H1 (cell line): ENCODE results near the gene EDC3. TPM values are rescaled to one million over a fixed set of nuclear protein-coding genes. Genes with fewer than 3 reads are reported as not detected.

Source experiments
- BRCA1 ChIP-seq: IDR thresholded peaks from 2 replicates; pipeline ENCODE4 v1.6.1; 2012; ENCODE audit warnings: low read depth, low read length, improper control_type of control experiment
- CHD2 ChIP-seq: IDR thresholded peaks from 2 replicates; pipeline ENCODE4 v1.6.1; 2012; ENCODE audit warnings: low read length, improper control_type of control experiment
- CHD7 ChIP-seq: fragments of 300-600 bp; sonication (generic); IDR thresholded peaks from 2 replicates; pipeline ENCODE4 v1.7.1; 2012; ENCODE audit warnings: low read length, moderate library complexity, mild to moderate bottlenecking, inconsistent platforms; ENCODE audit not compliant: insufficient replicate concordance
- EGR1 ChIP-seq: IDR thresholded peaks from 2 replicates; pipeline ENCODE4 v1.6.1; 2011; ENCODE audit warnings: low read depth, low read length, borderline replicate concordance
- GABPA ChIP-seq: IDR thresholded peaks from 2 replicates; pipeline ENCODE4 v1.6.1; 2011; ENCODE audit warnings: mild to moderate bottlenecking, low read length, moderate library complexity, borderline replicate concordance; ENCODE audit not compliant: insufficient read depth
- HDAC2 ChIP-seq, 2 experiments: fragments of 300-600 bp in 1 of 2; sonication (generic) in 1 of 2; IDR thresholded peaks; 2 replicates each; pipeline ENCODE4 v1.6.1; 2011 to 2012; ENCODE audit warnings: low read depth in 2 of 2, low read length in 2 of 2, mild to moderate bottlenecking in 2 of 2, moderate library complexity in 2 of 2, borderline replicate concordance in 1 of 2, inconsistent platforms in 1 of 2
- HDAC6 ChIP-seq: IDR thresholded peaks from one replicate; pipeline ENCODE4 v1.7.1; 2012; ENCODE audit warnings: low read depth, mild to moderate bottlenecking, inconsistent platforms, low read length, moderate library complexity
- JUND ChIP-seq: IDR thresholded peaks from 2 replicates; pipeline ENCODE4 v1.6.1; 2011; ENCODE audit warnings: mild to moderate bottlenecking, improper control_type of control experiment, low read length
- PHF8 ChIP-seq: fragments of 200-600 bp; sonication (generic); conservative IDR thresholded peaks from 2 replicates; pipeline ENCODE4 v1.7.1; 2012; ENCODE audit warnings: low read depth, mild to moderate bottlenecking, inconsistent platforms, low read length, moderate library complexity
- SIN3A ChIP-seq, 2 experiments: IDR thresholded peaks in 1 of 2; conservative IDR thresholded peaks in 1 of 2; 2 replicates each; pipeline ENCODE4 v1.6.1; 2011 to 2012; ENCODE audit warnings: low read length in 2 of 2, improper control_type of control experiment in 1 of 2, low read depth in 1 of 2, mild to moderate bottlenecking in 1 of 2
- TEAD4 ChIP-seq: IDR thresholded peaks from 2 replicates; pipeline ENCODE4 v1.6.1; 2012; ENCODE audit warnings: low read depth, low read length, inconsistent platforms, mixed read lengths
- YY1 ChIP-seq: IDR thresholded peaks from 2 replicates; pipeline ENCODE4 v1.6.1; 2011; ENCODE audit warnings: low read depth, mild to moderate bottlenecking, low read length
- polyA plus RNA-seq, 7 experiments: library from polyadenylated mRNA; depleted of rRNA in 3 of 7; stranded (reverse) in 5 of 7; unstranded in 2 of 7; fragments of >200 nt in 5 of 7; fragments of 200-250 nt in 2 of 7; gene quantifications; 1 replicate in 5 of 7; 2 replicates in 1 of 7; 4 replicates in 1 of 7; pipeline versions ENCODE4 v1.2.1 to v1.2.3, GENCODE V29; 2011 to 2013; ENCODE audit warnings: missing spikeins in 2 of 7, mixed read lengths in 2 of 7
- total RNA-seq: library from RNA; stranded (reverse); fragmentation: NEBNext Ultra II Directional; extraction: Animal tissue kit (Norgen Biotek cat#: 25700); gene quantifications from 2 replicates; pipeline ENCODE4 v1.2.1, GENCODE V29; 2021

Gene EDC3
- total and polyA plus RNA-seq, 2 of the 8 experiments (the other 6 are each of a cell fraction or from before 2014, with no cell fraction given) = 45.0 to 50.8 TPM

GRCh38 chr15:74631408-74631807, 64.4 kb downstream of the EDC3 start (continued):
- TF ChIP-seq CHD7 (no peak), JUND (no peak), PHF8 (no peak), BRCA1 (no peak), SIN3A (conservative IDR thresholded peaks at IDR 0.05 in 1 of 2, IDR thresholded peaks at IDR 0.05 in 1 of 2; ENCODE audit: low read depth in 1 of 2, low read length in 2 of 2) (no peak), HDAC6 (no peak), YY1 (no peak), TEAD4 (no peak), CHD2 (no peak), EGR1 (no peak), HDAC2 (IDR thresholded peaks at IDR 0.05; ENCODE audit: borderline replicate concordance in 1 of 2, low read depth in 2 of 2, low read length in 2 of 2) (no peak), GABPA (no peak)
